ENCODE data around the gene PPP4R2.

DNA sequence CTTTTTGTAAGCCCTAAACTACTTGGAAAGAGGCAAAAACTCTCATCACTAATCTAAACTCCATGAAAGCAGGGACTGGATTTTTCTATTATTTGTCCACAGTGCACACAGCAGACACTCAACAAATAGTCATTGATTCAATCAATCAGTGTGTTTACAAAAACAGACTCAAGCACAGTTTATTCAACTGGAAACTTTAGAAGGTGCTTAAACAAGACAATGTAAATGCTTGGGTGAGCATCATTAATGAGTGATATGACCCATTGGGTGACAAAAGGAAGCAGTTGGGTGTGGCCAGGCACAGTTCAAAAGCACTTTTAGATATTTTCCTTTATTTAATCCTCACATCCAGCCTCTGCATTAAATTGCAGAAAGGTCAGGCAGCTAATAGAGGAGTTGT lies 32.0 kb upstream of the PPP4R2 start:
- TF ChIP-seq, protein P1, sequence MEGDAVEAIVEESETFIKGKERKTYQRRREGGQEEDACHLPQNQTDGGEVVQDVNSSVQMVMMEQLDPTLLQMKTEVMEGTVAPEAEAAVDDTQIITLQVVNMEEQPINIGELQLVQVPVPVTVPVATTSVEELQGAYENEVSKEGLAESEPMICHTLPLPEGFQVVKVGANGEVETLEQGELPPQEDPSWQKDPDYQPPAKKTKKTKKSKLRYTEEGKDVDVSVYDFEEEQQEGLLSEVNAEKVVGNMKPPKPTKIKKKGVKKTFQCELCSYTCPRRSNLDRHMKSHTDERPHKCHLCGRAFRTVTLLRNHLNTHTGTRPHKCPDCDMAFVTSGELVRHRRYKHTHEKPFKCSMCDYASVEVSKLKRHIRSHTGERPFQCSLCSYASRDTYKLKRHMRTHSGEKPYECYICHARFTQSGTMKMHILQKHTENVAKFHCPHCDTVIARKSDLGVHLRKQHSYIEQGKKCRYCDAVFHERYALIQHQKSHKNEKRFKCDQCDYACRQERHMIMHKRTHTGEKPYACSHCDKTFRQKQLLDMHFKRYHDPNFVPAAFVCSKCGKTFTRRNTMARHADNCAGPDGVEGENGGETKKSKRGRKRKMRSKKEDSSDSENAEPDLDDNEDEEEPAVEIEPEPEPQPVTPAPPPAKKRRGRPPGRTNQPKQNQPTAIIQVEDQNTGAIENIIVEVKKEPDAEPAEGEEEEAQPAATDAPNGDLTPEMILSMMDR (conservative IDR thresholded peaks at IDR 0.05; ENCODE audit: low read depth, low read length), result no peak
- no peak for TF ChIP-seq EZH2 (IDR thresholded peaks at IDR 0.05; ENCODE audit: low read length, unreplicated experiment)

All from PC-3 (cell line).